Skeletal muscle satellite cell (primary cell): ENCODE measurements around the gene UVSSA.

Experiments
- H3K27me3 ChIP-seq: 2 replicates; pipeline ENCODE4 v1.7.0; 2013; ENCODE audit warnings: low read length; ENCODE audit not compliant: control insufficient read depth, insufficient read depth
- H3K36me3 ChIP-seq: 2 replicates; pipeline ENCODE4 v1.7.0; 2013; ENCODE audit warnings: mild to moderate bottlenecking, control low read depth, low read length; ENCODE audit not compliant: insufficient read depth
- H3K4me1 ChIP-seq: 2 replicates; pipeline ENCODE4 v1.7.0; 2013; ENCODE audit warnings: low read length; ENCODE audit not compliant: control insufficient read depth, insufficient read depth
- H3K4me2 ChIP-seq: 2 replicates; pipeline ENCODE4 v1.7.0; 2013; ENCODE audit warnings: mild to moderate bottlenecking, low read length
- H3K4me3 ChIP-seq: 2 replicates; pipeline ENCODE4 v1.7.0; 2013; ENCODE audit warnings: low read length
- H3K9ac ChIP-seq: 2 replicates; pipeline ENCODE4 v1.7.0; 2013; ENCODE audit warnings: mild to moderate bottlenecking, low read depth, low read length, moderate library complexity
- H3K9me3 ChIP-seq: replicated peaks from 2 replicates; pipeline ENCODE4 v1.7.0; 2013; ENCODE audit warnings: mild to moderate bottlenecking, control low read depth, low read length

Gene UVSSA

DNA sequence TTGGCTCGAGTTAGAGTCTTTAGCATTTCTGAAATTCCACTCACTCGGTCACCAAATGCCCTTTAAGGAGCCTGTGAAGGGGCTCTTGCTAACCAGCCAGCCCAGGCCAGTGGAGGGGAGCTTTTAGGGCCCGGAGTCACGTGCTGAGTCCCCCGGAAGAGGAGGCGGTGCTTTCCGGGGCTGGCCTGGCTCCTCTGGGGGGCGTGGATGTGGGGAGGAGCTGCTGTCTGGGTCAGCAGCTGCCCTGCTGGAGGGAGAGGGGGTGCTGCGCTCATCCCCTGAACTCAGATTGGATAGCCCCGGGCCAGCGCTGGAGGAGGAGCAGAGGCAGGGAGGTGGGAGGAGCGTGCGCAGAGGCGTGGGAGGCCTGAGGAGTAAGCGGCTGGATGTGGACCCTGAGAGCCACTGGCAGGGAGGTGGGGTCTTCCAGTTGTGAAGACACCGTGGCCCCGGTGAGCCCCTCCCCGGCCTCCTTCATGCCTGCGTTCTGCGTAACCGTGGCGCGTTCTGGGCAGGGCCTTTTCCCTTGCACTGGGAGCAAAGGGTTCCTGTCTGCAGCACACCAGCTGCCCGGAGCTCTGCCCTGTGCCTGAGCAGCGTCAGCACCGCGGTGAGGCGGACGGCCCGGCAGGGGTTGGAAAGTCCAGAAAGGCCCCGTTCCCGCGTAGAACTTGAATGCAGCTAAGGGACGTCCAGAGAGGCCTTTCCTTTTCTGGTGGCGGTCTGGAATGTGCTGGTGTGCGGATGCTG lies 37.6 kb upstream of the UVSSA start:
- no peaks in the 10 kb centered on the region for H3K9me3 ChIP-seq
- H3K36me3 ChIP-seq = peaks cover 34% of the 10 kb centered on the region
- H3K4me2 ChIP-seq = peak overlapping the region; percentile 96
- H3K4me3 ChIP-seq = peak overlapping the region; percentile 74
- H3K4me1 ChIP-seq = peaks cover 27% of the 10 kb centered on the region
- H3K27me3 ChIP-seq = no peaks in the 10 kb centered on the region
- H3K9ac ChIP-seq = peak overlapping the region; percentile 80

DNA sequence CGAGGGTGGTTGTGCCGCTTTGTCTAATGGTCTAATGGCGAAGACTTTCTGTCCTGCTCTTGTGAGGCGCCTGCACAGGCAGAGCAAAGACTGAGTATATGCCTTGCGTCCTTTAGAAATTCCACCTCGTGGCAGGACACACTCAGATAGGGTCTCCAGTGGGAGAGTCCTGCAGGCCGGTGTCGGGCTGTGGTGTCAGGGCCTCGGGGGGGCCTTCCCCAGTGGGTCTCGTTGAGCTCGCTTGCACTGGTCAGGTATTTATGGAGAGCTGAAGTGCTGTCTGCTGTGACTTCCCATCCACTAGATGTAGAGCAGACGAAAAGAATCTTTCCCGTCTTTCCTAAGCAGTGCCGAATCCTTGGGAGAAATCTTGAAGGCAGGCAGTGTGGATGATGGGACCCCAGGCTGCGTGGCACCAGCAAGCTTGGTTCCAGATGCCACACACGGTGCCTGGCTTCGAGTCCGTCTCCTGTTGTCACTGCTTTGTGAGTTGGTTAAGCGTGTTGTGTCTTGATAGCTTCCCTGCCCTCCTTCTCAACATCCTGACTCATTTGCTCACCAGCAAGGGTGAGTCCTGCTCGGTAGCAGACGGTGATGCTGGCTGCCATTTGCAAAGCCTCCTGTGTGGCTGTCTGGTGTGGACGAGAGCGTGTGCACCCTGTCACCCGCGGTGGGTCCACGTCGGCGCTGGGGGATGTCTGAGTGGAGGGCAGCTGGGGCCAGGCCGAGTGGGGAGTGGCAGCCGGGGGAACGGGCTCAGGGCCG lies 36.8 kb upstream of the UVSSA start:
- peaks cover 27% of the 10 kb centered on the region for H3K4me1 ChIP-seq

DNA sequence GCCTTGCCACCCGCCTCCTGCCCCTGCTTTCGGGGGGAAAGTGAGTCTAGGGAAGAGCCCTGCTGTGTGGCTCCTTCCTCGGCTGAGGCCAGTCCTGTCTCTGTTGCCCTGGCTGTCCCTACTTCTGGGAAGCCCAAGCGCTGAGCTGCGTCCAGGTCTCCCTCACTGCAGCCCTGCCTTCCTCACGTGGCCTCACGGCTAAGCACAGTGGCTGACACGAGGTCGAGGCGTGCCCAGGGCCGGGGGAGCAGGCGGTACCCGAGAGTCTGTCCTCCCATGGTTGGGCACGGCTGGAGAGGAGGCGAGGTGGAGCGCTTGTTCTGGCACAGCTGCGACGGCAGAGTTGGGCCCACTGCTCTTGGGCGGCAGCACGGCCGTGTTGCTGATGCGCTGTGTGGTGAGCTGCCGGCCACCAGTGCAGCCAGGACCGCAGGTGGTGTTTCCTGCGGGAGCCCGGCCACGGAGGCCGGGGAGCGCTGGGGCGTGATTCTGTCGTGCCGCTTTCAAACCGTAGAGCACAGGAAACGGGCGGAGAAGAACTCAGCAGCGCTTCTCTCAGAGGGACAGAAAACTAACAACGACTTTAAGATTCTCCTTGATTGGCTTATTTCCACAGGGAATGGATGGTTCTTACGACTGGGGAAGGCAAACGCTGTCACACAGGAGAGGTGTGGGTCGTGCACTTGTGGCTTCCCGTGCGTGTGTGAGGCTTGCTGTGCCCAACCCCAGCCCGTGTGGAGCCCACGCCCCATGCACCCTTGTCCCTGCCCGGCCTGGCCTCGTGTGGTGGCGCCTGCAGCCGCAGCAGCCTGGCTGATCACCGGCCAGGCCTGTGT lies 36.0 kb upstream of the UVSSA start:
- peak overlapping the region; percentile 74 for H3K4me3 ChIP-seq
- H3K9ac ChIP-seq = no peak overlapping the region
- H3K4me2 ChIP-seq = peak overlapping the region; percentile 96
- peaks cover 39% of the 10 kb centered on the region for H3K36me3 ChIP-seq
- peaks cover 27% of the 10 kb centered on the region for H3K4me1 ChIP-seq
- no peaks in the 10 kb centered on the region for H3K27me3 ChIP-seq
- no peaks in the 10 kb centered on the region for H3K9me3 ChIP-seq

More for the DNA sequence above, 36.8 kb upstream of the UVSSA start:
- Histone ChIP-seq H3K27me3 (no peaks in the 10 kb centered on the region), H3K9me3 (no peaks in the 10 kb centered on the region), H3K4me3 (peak overlapping the region; percentile 74), H3K4me2 (peak overlapping the region; percentile 96), H3K9ac (peak overlapping the region; percentile 80), H3K36me3 (peaks cover 38% of the 10 kb centered on the region)

DNA sequence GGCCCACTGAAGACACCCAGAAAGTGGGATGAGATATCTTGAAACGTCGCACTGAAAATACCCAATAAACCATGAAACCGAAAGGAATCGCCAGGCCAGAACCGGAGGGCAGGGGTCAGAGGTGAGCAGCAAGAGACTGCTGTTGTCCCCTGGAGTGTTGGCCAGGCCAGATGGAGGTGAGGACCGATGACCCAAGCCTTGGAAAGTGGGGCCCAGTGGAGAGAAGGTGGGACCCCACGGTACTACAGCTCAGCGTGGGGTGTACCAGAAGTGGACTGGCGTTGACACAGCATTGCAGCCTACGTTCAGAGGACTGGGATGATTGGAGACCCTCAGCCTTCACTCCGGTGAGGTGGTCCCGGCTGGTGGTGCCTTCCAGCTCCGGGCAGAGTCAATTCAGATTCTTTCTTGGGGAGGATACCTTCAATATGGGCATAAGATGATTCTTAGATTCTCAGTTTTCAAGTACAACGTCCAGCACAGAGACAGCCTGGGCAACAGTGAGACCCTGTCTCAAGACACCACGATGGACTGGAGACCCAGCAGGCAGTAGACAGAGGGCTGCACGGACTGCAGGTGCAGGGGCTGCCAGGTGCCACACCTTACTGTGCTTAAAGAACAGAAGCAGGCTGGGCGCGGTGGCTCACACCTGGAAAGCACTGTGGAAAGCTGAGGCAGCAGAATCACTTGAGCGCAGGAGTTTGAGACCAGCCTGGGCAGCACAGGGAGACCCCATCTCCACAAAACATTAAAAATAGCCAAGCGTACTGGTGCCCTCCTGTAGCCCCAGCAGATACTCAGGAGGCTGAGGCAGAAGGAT lies 34.0 kb upstream of the UVSSA start:
- Histone ChIP-seq H3K4me3 (no peak overlapping the region), H3K9me3 (no peaks in the 10 kb centered on the region), H3K27me3 (no peaks in the 10 kb centered on the region), H3K9ac (no peak overlapping the region), H3K36me3 (peaks cover 49% of the 10 kb centered on the region), H3K4me2 (no peak overlapping the region), H3K4me1 (peaks cover 27% of the 10 kb centered on the region)

DNA sequence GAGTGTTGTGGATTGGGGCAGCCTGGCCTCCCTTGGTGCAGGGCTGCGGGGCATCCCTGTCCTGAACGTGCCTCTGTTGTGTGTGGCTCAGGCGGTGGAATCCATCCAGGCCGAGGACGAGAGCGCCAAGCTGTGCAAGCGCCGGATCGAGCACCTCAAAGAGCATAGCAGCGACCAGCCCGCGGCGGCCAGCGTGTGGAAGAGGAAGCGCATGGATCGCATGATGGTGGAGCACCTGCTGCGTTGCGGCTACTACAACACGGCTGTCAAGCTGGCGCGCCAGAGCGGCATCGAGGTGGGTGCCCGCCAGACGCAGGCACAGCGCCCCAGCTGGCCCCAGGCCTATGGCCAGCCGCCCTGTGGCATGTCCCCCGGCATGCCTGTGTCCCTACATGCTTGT lies 31.7 kb upstream of the UVSSA start:
- Histone ChIP-seq H3K36me3 (peaks cover 64% of the 10 kb centered on the region), H3K4me2 (no peak overlapping the region), H3K4me3 (no peak overlapping the region), H3K4me1 (peaks cover 8% of the 10 kb centered on the region), H3K9me3 (no peaks in the 10 kb centered on the region), H3K9ac (no peak overlapping the region), H3K27me3 (no peaks in the 10 kb centered on the region)

DNA sequence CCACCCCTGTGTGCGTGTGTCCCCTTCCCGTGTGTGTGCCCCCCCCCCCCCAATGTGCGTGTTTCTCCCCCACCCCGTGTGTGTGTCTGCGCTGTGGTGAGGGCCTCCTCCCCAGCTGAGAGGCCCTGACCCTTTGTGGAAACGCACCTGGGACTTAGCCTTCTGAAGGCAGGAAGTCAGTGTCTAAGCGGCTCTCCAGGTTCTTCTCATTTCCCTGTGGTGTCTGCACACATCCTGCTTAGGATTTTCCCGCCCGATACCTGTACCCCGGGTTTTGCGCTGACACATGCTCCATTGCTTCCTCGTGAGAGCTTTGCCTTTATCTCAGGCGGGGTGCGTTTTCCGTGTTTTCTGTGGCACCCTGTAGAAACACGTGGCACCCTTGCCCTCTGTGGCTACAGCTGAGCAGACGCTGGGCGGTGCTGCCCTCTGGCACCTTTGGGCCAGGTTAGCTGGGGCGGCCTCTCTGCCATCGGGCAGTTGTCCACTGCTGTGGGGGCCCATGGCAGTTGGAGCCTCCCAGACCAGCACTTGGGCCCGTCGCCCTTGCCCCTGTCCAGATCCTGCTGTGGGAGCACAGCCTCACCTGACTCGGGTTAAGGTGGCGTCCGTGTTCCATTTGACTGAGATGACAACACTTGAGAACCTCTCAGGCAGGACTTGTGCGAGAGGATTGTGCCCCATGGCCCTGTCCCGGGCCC lies 31.0 kb upstream of the UVSSA start:
- Histone ChIP-seq H3K9me3 (no peaks in the 10 kb centered on the region), H3K4me3 (no peak overlapping the region), H3K36me3 (peaks cover 64% of the 10 kb centered on the region), H3K27me3 (no peaks in the 10 kb centered on the region), H3K4me1 (peaks cover 1% of the 10 kb centered on the region), H3K4me2 (no peak overlapping the region), H3K9ac (no peak overlapping the region)

DNA sequence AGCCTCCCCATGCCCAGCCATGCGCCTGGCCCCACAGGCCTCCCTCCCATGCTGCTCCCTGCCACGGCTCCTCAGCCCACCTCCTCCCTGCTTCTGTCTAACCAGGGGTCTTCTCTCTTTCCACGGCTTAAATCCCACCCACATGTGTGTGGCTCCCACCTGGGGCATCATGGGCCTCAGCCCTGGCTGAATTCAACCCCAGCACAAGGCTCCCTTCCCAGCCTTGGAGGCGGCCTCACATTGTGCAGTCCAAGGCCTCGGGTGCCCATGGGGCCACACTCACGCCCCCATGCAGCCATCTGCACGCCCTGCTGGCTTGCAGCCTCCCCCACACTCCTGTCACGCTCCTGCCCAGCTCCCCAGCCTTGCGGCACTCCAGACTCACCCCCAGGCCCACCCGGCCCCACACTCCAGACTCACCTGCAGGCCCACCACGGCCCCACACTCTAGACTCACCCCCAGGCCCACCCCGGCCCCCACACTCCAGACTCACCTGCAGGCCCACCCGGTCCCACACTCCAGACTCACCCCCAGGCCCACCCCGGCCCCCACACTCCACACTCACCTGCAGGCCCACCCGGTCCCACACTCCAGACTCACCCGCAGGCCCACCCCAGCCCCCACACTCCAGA lies 30.4 kb upstream of the UVSSA start:
- Histone ChIP-seq H3K9me3 (no peaks in the 10 kb centered on the region), H3K4me3 (no peak overlapping the region), H3K4me2 (no peak overlapping the region), H3K9ac (no peak overlapping the region), H3K4me1 (no peaks in the 10 kb centered on the region), H3K27me3 (no peaks in the 10 kb centered on the region), H3K36me3 (peaks cover 60% of the 10 kb centered on the region)

DNA sequence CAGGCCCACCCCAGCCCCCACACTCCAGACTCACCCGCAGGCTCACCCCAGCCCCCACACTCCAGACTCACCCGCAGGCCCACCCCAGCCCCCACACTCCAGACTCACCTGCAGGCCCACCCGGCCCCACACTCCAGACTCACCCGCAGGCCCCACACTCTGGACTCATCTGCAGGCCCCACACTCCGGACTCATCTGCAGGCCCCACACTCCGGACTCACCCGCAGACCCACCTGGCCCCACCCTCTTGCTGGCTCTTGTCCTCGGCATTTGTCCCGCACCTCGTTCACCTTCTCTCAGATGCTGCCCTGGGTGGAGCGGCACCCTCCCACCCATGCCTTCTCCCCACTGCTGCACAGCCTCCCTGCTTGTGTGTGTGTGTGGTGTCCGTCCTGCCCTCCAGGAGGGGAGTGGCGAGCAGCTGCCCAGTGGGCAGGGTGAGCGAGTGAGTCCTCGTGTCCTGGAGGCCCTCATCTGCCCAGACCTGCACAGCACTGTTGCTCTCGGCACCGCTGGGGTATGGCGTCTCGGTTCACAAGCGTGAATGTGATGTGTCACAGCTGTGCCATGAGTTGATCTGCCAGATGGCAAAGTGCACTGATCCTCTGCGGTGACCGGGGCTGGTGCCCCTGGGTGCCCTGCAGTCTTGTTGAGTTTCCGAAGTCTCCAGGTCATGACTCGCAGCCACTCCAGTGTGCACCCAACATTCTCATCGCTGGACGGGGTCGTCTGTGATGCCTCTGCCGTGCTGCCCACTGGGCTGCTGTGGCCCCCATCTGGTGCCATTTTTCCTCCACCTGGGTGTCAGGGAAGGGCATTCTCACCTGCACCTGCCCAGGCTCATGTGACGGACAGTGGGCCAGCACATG lies 29.6 kb upstream of the UVSSA start:
- Histone ChIP-seq H3K9ac (no peak overlapping the region), H3K4me3 (no peak overlapping the region), H3K27me3 (no peaks in the 10 kb centered on the region), H3K4me2 (no peak overlapping the region), H3K36me3 (peaks cover 64% of the 10 kb centered on the region), H3K9me3 (no peaks in the 10 kb centered on the region), H3K4me1 (peaks cover under 1% of the 10 kb centered on the region)

DNA sequence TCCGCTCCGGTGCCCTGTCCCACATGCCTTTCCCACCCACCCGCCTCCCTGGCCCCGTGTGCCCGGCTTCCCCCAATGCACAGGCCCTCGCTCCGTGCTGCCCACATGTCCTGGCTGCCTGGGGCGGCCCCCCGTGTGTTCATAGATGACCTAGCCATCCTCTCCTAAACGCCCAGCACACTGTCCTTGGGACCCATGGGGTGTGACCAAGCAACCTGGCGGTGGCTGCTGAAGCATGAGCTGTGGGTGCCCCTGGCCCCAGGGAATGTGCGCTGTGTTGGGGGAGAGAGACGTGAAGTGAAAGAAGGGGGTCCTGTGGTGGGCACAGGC lies 29.0 kb upstream of the UVSSA start:
- Histone ChIP-seq H3K4me2 (no peak overlapping the region), H3K9ac (no peak overlapping the region), H3K36me3 (peaks cover 62% of the 10 kb centered on the region), H3K27me3 (no peaks in the 10 kb centered on the region), H3K9me3 (no peaks in the 10 kb centered on the region), H3K4me3 (no peak overlapping the region), H3K4me1 (peaks cover 6% of the 10 kb centered on the region)
